CD4-positive, alpha-beta T cell treated with Interleukin-21 for 1 hour (primary cell): ENCODE measurements around the gene MYO18A.

Experiments used
- DNase-seq: peaks from one replicate; pipeline ENCODE4 v3.0.0-alpha.2; 2020

MYO18A gene

GRCh38 chr17:29045734-29046472 lies 134.3 kb downstream of the MYO18A start:
- DNase-seq: no peak

DNA sequence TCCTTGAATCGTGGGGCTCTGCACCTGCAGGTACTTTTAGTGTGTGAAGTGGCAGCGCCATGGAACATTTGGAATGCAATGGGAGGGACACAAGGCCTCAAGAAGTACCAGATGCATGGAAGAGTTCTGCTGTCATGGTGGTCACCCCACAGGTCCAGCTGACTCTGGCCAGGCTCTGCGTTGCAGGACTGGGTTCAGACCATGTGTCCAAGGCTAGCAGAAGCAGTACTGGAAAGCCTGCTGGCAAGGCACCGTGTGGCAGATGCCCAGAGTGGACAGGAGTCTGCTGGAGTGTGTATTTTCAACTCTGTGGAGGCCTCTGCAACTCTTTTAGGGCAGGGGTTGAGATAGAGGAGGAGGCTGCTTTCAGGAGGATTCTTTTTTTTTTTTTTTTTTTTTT lies 135.2 kb downstream of the MYO18A start:
- no peak for DNase-seq

DNA sequence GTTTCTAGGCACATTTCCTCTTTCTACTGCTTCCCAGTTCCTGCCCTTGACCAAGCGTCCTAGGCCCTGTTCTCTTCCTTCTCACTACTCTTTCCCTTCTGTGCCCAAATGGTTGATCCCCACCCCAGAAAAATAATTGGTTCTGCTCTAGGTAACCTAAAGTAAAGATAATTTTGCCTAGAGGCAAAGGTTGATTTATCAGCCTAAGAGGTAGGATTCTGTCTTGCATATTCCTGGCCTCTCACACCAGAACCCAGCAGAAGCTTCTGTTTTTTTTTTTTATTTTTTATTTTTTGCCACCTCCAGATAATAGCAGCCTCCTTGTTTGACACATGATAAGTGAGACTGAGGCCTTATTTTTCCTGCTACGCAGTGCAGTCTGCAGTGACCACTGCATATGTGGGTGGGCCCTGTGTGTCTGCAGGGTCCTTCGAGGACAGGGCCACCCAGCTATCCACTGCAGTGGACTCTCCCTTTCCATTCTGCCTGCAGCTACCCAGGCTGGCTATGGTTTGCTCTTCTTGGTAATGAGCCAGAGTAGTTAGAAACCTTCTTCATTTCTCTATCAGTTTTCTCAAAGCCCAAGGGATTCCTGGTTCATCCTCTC lies 136.6 kb downstream of the MYO18A start:
- DNase-seq: no peak

- DNase-seq: no peak
Measured at GRCh38 chr17:29042679-29043538, 137.3 kb downstream of the MYO18A start, which contains the start of gene PIPOX. TSS of gene PIPOX (plus strand) at chr17:29043141. CDS start at chr17:29043226, 85 bp downstream.

DNA sequence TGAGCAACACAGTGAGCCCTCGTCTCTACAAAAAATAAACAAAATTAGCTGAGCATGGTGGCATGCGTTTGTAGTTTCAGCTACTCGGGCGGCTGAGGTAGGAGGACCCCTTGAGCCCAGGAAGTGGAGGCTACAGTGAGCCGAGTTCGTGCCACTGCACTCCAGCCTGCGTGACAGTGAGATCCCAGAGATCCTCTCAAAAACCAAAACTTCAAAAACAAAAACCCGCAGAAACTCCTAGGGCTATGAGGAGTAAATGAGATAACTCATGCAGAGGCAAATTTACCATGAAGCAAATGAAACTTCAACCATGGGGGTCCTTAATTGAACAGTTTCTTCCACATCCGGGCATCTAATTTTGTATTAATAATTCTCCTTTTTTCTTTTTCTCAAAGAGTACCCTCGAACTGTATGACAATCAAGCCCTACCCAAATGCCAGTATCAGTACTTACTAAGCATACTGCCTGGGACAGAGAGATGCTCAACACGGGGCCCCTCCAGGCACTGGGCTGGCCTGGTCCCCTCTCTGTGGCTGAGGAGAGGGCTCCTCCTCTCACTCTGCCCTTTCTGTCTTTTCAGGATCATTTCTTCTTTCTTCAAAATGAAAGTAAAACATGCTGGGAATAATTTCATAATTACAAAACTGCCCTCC lies 138.0 kb downstream of the MYO18A start:
- no peak for DNase-seq

DNA sequence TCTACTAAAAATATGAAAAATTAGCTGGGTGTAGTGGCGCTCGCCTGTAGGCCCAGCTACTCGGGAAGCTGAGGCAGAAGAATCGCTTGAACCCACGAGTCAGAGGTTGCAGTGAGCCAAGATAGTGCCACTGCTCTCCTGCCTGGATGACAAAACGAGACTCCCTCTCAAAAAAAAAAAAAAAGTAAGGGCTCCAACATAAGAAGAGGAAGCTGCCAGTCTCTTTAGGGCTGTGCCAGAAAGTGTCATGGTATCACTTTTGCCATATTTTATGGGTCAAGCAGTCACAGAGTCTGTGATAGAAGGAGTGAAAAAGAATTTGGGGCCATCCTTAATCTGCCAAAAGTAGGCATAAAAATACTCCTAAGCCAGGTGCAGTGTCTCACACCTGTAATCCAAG lies 138.6 kb downstream of the MYO18A start:
- no peak for DNase-seq

- no peak for DNase-seq
Measured at GRCh38 chr17:29041091-29041490, 139.1 kb downstream of the MYO18A start.

- DNase-seq: no peak
Measured at GRCh38 chr17:29039764-29040598, 140.2 kb downstream of the MYO18A start.

DNA sequence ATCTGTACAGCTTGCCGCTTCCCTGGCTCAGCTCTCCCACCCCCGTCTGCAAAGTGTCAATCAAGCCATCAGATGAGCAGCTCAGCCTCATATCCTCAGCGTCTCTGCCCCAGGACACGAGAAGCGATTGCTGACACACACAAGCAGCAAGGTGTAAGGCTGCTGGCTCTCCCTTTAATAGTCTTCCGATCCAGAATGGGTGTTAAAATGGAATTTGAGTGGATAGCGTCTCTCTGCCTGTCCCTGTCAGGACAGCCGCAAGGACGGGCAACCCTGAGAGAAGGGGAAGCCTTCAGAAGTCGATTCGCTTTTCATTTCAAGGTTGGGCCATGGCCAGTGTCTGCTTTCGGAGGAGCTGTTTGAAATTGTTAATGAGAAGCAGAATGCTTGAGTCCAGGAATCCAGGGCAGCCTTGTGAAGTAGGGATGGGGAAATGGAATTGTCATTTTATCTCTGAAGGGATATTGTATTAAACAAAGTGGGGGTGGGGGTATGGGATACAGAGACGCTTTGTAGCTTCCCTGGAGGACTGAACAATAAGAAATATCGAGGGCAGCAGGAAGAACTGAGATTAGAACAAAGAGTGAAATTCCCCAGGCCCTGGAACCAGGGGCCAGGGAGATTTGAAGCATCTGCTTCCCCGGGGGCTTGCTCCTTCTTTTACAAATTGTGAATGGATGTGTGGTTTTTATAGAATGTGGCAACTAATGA lies 142.0 kb downstream of the MYO18A start:
- no peak for DNase-seq

- DNase-seq: no peak
Measured at GRCh38 chr17:29037739-29038084, 142.5 kb downstream of the MYO18A start.

GRCh38 chr17:29036584-29036983 lies 143.6 kb downstream of the MYO18A start:
- no peak for DNase-seq

DNA sequence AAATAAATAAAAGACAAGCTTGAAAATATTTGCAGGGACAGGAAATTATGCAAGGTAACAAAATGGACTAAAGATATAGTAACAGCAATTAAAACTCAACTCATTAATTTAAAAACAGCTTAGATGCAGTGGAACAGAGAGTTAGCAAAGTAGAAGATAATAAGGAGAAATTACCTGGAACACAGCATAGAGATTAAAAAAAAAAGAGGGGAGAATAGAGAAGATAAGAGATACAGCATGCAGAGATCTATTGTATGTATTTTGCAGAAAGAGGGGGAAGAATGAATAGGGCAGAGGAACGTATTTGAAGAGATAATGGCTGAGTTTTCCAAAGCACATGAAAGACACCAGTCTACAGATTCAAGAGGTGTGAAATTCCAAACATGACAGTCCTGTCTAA lies 145.7 kb downstream of the MYO18A start:
- DNase-seq: no peak

DNA sequence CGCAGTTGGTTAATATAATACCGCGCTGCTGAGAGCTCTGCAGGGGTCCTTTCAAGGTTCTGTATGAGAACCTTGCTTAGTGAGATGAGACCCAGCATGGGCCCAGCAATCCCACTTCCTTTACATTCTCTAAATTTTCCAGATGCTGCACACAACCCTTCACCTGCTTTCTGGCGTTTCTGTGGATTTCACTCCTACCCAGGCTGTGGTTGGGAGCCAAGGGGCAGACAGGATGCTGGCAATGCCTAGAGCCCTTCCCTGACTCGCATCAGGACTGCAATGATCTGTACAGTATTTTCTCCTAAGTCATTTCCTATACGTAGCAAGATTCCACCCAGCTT lies 147.4 kb downstream of the MYO18A start:
- DNase-seq: no peak

DNA sequence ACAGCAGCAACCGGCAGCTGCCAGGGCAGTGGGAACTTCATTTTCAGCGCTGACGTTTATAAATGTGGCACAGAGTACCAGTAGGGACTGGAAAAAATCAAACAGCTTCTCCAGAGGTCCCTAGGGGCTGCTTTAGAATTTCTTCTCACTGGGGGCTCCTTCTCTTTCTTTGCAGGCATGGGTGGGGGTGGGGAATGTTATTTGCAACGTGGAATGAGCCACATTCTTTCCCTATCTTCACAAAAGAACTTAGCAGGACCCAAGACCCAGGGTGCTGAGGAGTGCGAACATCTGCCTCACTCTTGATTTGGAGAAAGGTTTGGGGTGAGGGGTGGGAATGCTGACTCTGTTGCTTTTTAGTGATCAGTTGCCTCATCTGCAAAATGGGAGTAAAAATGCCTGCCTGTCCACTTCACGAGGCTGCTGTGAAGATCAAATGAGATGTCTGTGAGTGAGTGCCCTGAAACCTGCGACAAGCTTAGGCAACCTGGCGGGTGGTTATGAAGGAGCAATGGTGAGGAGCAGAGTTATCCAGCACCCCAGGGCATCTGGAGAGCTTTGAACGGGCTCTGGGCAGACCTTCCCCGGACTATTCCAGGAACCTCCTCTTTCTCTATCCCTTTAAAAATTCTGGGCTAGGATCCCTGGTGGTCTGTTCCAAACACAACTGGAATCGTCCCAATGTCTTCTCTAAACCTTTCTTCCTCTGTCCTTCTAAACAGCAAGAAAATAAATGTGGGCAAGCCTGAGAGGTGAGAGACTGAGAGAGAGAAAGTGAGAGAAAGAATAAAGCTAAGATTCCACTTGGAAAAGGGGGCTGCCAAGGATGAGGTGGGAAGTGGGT lies 148.0 kb downstream of the MYO18A start:
- no peak for DNase-seq

DNA sequence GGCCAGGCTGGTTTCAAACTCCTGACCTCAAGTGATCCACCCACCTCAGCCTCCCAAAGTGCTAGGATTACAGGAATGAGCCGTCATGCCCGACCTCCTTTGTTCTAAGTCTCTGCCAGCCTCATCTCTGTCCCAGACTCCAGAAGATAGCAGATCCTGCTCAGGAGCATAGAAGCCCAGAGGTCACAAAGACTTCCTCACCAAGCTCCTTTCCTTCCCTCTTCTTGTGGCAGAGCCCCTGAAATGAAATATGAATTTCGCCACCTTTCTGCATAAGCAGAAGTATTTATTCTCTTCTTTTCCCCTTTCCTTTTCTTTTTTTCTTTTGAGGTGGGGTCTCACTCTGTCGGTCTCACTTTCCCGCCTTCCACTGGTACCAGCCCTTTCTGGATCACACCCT lies 148.7 kb downstream of the MYO18A start:
- no peak for DNase-seq

DNA sequence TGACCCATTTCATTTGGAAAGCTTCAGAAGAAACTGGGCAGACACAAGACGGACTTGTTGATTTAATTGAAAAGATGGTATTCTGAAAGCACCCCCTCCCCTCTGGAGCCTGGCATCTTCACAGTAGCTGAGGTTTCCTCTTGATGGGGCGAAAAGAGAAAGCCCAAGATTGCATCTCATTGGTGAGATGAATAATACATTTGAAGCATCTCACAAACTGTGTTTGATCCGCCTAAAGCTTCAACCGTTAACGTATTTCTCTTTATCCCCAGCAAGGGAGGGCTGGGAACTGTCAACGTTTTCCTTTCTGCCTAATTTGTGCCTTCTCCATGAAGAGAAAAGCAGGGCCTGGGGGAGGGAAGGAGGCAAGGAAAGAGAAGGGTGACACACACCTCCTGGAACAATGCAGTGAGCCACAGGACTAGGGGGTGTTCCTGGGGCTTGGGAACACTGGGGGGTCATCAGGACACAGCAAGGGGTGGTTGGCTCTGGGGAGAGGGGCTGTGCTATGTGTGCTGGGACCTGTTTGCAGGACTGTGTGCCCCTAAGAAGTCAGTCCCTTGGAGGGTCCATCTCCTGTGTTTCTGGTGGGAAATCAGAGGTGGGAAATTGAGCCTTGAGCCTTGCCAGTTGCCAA lies 155.8 kb downstream of the MYO18A start:
- no peak for DNase-seq

- DNase-seq: no peak
Measured at GRCh38 chr17:29022074-29022473, 158.1 kb downstream of the MYO18A start.

DNA sequence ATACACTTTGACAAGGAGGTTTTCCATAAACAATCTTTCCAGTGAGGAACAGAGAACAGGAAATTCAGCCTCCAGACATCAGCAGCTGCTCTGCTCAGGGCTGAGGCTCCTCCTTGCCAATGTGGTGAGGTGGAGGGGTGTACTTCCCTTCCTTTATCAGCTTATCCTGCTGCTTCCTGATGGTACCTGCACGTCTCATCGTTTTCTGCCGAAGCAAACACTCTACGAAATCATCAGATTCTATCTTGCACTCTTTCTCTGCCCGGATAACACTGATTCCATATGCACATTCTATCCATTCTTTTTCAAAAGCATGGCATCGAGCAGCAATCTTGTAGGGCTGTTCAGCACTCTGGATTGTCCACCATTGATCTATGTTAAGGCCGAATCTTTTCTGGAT lies 159.0 kb downstream of the MYO18A start:
- DNase-seq: no peak
